DMS53 treated with DMSO at 0.1 percent for 48 hours (cell line): ENCODE measurements around the gene IFNLR1.
"Not testable (repeated sequence)": the region's sequence is repeated elsewhere in the genome, so short reads cannot be mapped to it uniquely, and the experiment has no call there.

ENCODE experiments used
- DNase-seq: peaks from one replicate; lab custom pipeline; 2025; ENCODE audit not compliant: unreplicated experiment; lab: John Stamatoyannopoulos, UW

The IFNLR1 gene

GRCh38 chr1:24186993-24187790 is at the start of gene IFNLR1:
Gene IFNLR1, minus strand, starts transcription at chr1:24187289. Its CDS starts 41 bp downstream, at chr1:24187248.
- peak; percentile 60 for DNase-seq

GRCh38 chr1:24235921-24236788 is 49.1 kb upstream of the IFNLR1 start:
- no peak for DNase-seq

GRCh38 chr1:24233684-24234600 is 46.9 kb upstream of the IFNLR1 start:
- no peak for DNase-seq

- no peak for DNase-seq
Measured at GRCh38 chr1:24231701-24232100, 44.6 kb upstream of the IFNLR1 start.

GRCh38 chr1:24228311-24228710 is 41.2 kb upstream of the IFNLR1 start:
- no peak for DNase-seq

- DNase-seq, result no peak
Measured at GRCh38 chr1:24226749-24227148, 39.7 kb upstream of the IFNLR1 start.

- DNase-seq, result no peak
Measured at GRCh38 chr1:24224761-24225160, 37.7 kb upstream of the IFNLR1 start.

- no peak for DNase-seq
Measured at GRCh38 chr1:24224086-24224485, 37.0 kb upstream of the IFNLR1 start.

- DNase-seq, result no peak
Measured at GRCh38 chr1:24222793-24223192, 35.7 kb upstream of the IFNLR1 start.

GRCh38 chr1:24222008-24222605 is 35.0 kb upstream of the IFNLR1 start:
- DNase-seq, result no peak

- DNase-seq, result no peak
Measured at GRCh38 chr1:24221246-24221645, 34.2 kb upstream of the IFNLR1 start.

- DNase-seq, result peak; percentile 26
Measured at GRCh38 chr1:24216276-24217074, 29.4 kb upstream of the IFNLR1 start.

GRCh38 chr1:24215226-24215814 is 28.2 kb upstream of the IFNLR1 start:
- no peak for DNase-seq

- DNase-seq, result no peak
Measured at GRCh38 chr1:24212376-24212775, 25.3 kb upstream of the IFNLR1 start.

- DNase-seq, result no peak
Measured at GRCh38 chr1:24210195-24210627, 23.1 kb upstream of the IFNLR1 start.

- DNase-seq, result no peak
Measured at GRCh38 chr1:24209097-24209496, 22.0 kb upstream of the IFNLR1 start.

- DNase-seq, result no peak
Measured at GRCh38 chr1:24207709-24208108, 20.6 kb upstream of the IFNLR1 start.

- DNase-seq, result not testable (repeated sequence)
Measured at GRCh38 chr1:24207395-24207687, 20.3 kb upstream of the IFNLR1 start.

- DNase-seq, result no peak
Measured at GRCh38 chr1:24206516-24207394, 19.7 kb upstream of the IFNLR1 start.
